Activated naive CD4-positive, alpha-beta T cell treated with Interleukin-2 at 50 U/mL for 16 hours (primary cell): ENCODE results near the gene SLC26A1.
"Not testable (repeated sequence)": the region's sequence is repeated elsewhere in the genome, so short reads cannot be mapped to it uniquely, and the experiment has no call there.

Source experiments
- DNase-seq: peaks from one replicate; pipeline ENCODE4 v3.0.0-alpha.2; 2020

Gene SLC26A1

DNA sequence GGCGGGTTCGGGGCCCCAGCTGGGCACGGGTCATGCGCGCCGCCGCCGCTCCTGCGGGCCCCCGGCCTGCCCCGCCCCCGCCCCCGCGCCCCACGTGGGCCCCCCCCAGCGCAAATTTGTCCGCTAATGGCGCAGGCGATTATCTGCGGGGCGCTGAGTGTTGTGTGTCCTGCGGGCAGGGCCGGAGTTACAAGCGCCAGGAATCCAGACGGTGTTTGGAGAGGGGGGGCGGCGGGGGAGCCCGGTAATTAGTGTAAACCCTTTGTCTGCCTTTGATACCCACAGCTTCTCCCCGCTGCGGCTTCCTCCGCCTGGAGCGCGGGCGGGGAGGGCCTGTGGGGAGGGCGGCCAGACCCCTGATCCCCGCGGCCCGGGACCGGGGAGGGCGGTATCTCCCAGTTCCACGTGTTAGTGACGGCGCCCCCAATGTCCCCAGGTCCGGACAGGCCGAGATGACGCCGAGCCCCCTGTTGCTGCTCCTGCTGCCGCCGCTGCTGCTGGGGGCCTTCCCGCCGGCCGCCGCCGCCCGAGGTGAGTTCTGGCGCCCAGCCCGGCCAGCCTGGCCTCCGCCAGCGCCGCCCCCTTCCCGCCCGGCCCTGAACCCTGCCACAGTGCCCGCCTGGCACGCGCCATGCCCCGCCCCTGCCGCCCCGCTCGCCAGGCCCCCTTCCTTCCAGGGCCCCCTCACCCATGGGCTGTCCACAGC lies 19.0 kb upstream of the SLC26A1 start:
- DNase-seq: peak; percentile 36

DNA sequence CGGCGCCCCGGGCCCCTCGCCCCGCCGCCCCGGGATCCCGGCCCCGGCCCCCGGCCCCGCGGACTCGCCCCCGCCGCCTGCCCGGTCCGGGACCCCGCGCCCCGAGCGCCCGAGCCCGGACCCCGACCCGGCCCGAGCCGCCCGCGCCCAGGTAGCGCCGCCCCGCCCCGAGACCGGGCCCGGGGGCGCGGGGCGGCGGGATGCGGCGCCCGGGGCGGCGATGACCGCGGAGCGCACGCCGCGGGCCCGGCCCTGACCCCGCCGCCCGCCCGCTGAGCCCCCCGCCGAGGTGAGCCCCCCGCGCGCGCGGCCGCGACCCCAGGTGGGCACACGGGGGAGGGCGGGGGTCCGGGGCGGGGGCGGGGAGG lies 18.4 kb upstream of the SLC26A1 start:
- DNase-seq: no peak

DNA sequence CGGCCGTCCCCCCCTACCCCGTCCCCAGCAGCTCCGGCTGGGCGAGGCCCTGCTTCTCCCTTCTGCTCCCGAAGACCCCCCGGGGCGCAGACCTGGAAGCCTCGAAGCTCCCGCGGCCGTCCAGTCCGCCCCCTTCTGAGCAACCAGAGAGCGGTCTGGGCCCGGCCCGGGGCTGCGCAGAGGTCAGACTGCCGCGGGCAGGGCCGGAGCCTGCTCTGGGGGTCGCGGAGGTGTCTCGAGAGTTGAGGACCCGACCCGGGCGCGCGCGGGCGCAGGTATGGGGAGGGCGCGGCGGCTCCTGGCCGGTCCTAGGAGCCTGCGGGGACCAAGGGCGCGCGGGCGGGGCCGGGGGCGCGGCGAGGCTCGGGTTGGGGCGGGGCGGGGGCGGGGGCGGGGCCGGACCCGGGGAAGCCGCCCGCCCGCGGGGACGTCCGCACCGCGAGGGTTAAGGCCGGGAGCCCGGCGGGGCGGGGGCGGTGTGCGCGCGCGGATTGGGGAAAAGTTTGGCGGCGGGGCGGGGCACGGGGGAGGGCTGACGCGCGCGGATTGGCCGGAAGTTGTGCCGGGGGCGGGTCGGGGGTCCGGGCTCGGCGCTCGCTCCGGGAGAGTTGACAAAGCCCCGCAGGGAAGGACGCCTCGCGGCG lies 17.9 kb upstream of the SLC26A1 start, which contains the start of gene FGFRL1:
TSS of gene FGFRL1 (plus strand) at position 605 of the 644 bp plus-strand sequence. CDS start 860 bp downstream, outside the sequence.
- peak; percentile 91 for DNase-seq

DNA sequence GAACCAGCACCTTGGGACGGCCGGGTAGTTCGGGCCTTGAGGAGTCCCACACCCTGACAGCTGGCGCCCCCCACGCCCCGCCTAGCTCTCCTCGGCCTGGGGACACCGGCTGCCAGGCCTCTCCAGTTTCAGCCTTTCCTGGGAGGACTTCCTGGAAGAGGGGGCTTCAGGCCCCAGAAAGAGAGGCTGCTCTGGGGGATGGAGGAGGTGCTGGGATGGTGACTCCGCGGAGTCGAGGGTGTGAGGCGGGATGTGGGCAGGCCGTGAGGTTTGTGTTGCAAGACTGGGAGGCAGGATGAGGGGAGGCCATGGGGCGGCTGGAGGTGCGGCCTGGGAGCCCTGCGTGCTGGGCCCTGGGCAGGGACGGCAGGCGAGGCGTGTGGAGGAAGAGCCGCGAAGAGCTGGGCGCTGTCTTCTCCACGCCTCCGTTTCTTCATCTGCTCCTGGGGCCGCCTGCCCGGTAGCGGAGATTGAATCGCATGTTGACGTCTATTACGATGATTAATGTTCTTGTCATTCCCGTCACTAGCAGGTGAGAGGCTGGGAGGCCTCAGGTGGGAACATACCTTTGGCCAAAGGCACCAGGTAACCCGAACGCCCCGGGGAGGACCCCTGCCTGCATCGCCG lies 17.3 kb upstream of the SLC26A1 start:
- peak; percentile 71 for DNase-seq

DNA sequence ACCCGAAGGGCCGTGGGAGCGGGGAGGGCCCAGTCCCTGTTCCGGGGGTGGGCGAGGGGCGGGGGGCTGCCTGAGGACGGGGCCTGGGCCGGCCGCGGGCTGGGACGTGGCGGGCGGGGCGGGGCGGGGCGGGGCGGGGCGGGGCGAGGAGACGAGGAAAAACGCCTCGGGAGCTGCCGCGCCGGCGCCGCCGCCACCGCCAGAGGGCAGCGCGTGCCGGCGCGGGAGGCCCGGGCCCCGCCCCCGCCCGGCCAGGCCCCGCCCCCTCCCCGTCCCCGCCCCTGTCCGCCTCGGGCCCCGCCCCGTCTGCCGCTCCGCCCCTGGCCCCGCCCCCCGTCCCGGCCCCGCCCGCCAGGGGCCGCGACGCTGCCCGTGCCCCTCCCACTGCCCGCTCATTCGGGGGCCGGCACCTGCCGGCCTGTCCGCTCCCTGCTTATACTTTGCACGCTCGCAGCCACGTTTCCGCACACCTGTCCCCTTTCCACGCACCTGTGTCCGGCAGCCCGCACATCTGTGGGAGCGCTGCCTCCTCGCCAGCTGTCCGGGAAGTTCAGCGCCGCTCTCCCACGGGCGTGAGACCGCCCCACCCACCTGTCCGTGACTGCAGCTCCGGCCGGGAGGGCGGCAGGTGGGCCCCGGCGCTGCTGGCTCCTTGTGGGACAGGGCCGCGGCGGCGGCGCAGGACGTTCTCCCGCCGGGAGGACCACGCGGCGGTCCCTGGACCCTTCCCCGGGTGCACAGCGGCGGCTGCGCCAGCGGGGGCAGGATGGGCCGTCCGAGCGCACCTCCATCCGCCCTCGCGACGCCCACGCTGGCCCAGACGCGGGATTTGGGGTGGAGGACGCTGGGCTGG lies 16.6 kb upstream of the SLC26A1 start:
- DNase-seq: peak; percentile 71

DNA sequence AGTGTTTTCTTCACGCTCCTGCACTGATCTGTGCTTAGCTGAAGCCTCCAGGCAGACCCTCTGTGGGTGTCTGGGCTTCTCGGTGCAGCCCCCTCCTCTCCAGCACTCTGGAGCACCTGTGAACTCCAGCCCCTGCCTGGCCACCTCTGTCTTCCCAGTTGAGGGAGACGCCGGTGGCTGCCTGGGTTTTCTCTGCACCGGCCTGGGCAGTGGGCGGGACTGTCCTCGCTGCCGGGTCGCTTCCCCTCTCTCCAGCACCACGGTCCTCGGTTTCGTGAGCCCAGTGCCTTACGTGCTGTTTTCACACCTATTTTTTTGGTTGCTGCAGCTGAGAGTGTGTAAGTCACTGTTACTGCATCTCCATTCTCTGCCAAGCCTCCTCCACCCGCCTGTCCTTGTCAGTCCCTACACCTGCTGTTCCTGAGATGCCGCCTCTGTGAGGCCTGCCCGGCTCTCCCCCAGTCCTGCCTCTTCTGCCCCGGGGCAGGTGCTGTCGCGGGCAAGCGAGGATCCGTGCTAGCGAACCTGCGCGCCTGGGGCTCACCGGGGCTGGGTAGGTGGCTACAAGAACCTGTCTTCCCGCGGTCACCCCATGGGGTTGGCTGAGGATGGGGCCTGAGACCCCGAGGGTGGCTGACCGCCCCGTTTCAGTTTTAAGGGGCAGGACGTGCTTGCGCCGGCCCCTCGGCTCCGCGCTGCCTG lies 15.8 kb upstream of the SLC26A1 start:
- peak; percentile 38 for DNase-seq

DNA sequence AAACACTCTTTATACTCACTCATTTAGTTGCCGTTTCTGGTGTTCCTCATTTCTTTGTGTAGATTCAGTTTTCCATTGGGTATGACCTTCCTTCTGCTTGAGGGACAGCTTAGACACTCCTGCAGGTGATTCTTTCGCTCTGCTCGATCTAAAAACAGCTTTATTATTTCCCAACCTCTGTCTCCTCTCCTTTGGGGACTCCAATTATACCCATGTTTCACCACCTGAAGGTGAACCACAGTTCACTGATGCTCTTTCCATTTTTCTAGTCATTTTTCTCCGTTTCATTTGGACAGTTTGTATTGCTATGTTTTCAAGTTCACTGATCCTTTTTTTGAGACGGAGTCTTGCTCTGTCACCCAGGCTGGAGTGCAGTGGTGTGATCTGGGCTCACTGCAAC lies 13.7 kb upstream of the SLC26A1 start:
- DNase-seq: no peak

DNA sequence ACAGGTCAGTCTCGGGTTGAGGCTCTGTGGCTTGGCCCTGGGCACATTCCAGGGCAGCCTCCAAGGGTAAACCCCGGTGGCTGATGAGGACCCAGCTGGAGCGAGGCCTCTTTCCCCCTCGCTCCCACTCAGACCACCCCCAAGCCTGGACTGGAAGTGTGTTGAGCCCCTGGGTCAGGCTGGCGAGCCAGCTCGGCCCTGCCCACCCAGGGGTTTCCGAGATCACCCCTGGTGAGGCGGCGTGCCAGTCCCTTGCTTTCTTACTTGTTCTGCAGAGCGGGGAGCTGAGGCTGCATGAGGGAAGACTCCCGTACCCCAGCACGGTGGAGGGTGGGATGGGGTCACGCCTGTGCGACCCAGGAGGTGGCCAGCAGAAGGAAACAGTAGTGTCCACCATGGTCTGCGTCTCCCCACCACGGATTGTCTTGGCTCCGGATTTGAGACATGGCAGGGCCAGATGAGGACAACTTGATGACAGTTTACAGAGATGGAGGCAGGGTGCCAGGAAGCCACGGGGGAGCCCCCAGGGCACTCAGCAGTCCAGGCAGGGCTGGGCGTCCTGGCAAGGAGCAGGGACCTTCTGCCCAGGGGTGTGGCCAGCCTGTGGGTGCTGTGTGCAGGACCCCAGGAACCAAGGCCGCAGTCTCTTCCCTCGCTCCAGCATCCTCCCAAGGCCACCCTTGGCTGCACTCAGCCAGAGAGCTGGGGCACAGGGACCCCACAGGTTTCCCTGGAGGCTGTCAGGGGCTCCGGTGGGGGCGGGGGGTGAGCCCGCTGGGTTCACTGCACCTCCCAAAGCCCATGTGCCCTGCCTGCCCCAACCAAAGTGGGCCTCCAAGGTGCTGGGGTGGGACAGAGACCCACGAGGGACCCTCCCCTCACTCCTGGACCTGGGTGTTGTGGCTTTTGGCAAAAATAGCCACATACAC lies 11.6 kb upstream of the SLC26A1 start:
- DNase-seq: no peak

DNA sequence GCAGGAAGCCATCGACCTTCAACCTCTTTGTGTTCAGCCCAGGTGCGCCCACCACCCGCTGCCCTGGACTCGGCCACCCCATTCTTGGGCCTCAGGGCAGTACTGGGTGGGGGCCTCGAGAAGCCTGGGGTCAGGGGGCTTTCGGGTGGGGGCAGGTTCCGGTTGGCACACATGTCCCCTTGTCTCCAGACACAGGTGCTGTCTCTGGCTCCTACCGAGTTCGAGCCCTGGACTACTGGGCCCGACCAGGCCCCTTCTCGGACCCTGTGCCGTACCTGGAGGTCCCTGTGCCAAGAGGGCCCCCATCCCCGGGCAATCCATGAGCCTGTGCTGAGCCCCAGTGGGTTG lies 10.8 kb upstream of the SLC26A1 start:
- no peak for DNase-seq

DNA sequence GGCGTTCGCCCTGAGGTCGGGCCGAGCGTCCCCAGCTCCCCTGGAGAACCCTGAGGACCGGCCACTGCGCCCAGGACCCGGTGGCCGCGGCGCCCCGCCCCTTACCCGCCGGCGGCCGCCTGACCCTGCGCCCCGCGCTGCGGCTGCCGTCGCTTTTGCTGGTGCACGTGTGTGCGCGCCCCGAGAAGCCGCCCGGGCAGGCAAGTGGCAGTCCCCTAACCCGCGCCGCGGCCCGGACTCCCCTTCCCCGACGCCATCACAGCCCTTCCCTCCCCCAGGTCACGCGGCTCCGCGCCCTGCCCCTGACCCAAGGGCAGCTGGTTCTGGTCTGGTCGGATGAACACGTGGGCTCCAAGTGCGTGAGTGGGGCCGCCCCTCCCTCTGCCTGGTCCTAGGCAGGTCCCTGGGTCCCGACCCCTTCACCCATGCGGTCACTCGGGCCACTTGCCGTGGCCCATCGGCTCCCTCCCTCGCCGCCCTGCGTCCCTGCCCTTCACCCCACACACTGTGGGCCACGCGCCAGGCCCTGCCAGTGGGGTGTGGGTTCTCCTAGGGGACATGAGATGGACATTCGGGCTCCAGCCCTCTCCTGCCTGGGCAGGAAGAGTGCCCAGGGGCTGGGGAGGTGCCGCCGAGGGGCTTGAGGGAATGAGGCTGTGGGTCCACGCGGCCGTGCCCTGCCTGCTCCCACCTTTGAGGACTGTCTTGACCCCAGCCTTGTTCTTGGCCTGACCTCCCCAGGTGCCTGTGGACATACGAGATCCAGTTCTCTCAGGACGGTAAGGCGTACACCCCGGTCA lies 10.3 kb upstream of the SLC26A1 start:
- no peak for DNase-seq

DNA sequence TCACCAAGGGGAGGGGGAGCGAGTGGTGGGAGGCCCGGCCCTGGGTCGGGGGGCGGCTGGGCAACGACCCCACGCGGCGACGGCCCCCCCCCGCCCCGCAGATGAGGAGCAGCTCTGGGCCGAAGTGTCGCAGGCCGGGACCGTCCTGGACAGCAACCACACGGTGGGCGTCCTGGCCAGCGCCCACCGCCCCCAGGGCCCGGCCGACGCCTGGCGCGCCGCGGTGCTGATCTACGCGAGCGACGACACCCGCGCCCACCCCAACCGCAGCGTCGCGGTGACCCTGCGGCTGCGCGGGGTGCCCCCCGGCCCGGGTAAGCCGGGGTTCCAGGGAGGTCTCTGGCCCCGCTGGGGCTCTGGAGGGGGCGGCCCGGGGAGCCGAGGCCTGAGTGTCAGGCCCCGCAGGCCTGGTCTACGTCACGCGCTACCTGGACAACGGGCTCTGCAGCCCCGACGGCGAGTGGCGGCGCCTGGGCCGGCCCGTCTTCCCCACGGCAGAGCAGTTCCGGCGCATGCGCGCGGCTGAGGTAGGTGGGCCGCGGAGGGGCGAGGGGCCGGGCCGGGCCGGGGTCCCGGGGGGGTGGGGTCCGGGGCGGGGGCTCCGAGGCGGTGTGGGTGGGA lies 9.5 kb upstream of the SLC26A1 start:
- DNase-seq: no peak

DNA sequence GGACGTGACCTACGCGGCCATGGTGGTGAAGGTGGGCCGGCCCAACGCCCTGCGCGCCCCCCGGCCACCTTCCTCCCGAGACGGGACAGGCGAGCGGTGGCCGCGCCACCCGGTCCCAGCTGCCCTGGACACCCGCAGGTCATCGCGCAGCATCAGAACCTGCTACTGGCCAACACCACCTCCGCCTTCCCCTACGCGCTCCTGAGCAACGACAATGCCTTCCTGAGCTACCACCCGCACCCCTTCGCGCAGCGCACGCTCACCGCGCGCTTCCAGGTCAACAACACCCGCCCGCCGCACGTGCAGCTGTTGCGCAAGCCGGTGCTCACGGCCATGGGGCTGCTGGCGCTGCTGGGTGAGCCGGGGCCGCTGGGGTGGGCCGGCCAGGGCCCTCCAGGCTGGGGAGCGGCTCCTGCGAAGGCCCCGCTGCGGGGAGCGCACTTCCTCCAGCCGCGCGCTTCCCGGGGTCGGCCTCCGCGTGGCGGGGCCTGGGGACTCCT lies 9.0 kb upstream of the SLC26A1 start:
- no peak for DNase-seq

DNA sequence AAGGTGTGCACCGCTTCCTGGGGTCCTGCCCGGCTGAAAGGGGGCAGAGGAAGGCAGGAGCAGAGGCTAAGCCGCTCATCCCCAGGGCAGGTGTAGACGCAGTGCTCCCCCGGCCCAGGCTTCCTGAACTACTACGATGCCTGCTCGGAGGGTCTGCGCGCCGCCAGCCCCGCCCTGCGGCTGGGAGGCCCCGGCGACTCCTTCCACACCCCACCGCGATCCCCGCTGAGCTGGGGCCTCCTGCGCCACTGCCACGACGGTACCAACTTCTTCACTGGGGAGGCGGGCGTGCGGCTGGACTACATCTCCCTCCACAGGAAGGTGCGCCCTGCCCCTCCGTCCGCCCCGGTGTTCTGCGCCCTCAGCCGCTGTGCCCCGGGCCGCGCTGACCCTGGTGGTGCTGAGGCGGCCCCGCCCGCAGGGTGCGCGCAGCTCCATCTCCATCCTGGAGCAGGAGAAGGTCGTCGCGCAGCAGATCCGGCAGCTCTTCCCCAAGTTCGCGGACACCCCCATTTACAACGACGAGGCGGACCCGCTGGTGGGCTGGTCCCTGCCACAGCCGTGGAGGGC lies 8.4 kb upstream of the SLC26A1 start:
- DNase-seq: no peak

DNA sequence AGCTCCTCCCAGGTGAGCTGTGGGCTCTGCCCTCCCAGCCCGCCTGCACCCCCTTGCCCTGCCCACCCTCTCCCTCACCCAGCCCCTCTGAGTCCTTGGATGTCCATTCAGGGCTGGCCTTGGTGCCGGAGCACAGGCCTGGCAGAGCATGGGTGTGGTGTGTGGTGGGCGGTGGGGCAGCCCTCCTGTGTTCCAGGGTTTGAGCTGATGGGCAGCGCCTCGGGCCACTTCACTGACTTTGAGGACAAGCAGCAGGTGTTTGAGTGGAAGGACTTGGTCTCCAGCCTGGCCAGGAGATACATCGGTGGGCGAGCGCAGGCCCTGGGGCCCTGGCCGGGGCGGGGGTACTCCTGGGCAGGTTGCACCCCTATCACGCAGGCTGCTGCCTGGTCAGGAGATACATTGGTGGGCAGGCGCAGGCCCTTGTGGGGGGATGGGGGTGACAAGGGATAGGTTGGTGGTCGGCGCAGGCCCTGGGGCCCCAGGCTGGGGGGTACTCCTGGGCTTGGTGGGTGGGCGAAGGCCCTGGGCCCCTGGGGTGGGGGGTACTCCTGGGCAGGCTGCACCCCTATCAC lies 7.6 kb upstream of the SLC26A1 start:
- no peak for DNase-seq

DNA sequence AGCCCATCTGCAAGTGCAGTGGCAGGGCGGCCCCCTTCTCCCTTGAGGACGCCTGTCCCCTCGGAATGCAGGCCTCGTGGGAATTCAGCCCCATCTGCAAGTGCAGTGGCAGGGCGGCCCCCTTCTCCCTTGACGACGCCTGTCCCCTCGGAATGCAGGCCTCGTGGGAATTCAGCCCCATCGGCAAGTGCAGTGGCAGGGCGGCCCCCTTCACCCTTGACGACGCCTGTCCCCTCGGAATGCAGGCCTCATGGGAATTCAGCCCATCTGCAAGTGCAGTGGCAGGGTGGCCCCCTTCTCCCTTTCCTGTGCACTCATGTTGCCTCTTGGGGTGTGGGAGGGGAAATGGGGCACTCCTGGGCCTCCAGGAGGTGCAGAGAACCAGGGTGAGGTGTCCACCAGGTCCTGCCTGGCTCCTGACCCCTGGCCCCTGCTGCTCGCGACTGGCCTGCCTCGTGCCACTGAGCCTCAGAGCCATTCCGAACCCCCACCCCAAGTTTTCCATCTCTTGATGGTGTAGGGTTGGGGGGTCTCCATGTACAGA lies 6.8 kb upstream of the SLC26A1 start:
- no peak for DNase-seq

DNA sequence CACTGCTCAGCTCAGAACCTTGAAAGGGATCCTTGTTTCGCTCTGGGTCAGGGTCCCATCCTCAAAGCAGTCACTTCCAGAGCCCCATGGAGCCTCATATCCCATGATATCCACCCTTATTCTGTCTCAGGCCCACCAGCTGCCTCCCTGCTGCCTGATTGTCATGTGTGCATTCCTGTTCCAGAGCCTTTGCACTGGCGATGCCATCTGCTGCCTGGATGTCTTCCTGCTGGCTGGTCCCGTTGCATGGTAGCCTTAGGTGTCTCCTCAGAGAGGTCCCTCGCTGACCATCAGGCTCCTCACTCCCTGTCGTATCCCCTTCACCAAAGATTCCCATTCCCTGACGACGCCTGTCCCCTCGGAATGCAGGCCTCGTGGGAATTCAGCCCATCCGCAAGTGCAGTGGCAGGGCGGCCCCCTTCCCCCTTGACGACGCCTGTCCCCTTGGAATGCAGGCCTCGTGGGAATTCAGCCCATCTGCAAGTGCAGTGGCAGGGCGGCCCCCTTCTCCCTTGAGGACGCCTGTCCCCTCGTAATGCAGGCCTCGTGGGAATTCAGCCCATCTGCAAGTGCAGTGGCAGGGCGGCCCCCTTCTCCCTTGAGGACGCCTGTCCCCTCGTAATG lies 6.1 kb upstream of the SLC26A1 start:
- DNase-seq: not testable (repeated sequence)

DNA sequence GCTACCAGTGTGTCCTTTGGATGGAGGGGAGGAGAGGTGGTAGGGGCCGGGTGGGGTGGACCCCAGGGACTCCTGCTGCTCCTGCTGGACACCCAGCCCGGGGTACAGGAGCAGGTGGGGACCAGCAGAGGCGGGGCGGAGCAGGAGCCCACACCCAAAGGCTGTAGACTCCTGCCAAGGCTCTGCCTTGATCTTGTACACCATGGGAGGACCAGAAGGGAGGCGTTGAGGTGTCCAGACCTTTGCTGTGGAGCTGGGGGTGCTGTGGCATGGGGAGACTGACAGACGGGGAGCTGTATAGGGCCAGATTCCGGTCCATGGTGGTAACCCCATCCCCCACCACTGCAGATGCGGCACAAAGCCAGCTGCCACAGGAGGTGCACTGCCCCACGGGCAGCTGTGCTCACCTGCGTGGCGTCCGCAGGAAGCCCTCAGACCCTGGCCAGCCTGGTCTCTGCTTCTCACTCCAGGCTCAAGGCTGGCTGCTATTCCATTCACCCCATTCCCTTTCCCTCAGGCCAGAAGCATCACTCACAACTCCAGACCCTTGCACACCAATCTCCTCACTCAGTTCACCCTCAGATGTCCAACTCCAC lies 5.0 kb upstream of the SLC26A1 start:
- no peak for DNase-seq
